Stimulated activated CD8-positive, alpha-beta memory T cell treated with anti-CD3 and anti-CD28 coated beads, Interleukin-2, amount 100 ng/mL, for 1 hour (primary cell): ENCODE data around the gene PTX4.

Experiments used
- DNase-seq, 2 donors: peaks; one replicate each; pipeline ENCODE4 v3.0.0-alpha.2; 2020; ENCODE audit warnings: low read depth in 2 of 2

PTX4 gene

DNA sequence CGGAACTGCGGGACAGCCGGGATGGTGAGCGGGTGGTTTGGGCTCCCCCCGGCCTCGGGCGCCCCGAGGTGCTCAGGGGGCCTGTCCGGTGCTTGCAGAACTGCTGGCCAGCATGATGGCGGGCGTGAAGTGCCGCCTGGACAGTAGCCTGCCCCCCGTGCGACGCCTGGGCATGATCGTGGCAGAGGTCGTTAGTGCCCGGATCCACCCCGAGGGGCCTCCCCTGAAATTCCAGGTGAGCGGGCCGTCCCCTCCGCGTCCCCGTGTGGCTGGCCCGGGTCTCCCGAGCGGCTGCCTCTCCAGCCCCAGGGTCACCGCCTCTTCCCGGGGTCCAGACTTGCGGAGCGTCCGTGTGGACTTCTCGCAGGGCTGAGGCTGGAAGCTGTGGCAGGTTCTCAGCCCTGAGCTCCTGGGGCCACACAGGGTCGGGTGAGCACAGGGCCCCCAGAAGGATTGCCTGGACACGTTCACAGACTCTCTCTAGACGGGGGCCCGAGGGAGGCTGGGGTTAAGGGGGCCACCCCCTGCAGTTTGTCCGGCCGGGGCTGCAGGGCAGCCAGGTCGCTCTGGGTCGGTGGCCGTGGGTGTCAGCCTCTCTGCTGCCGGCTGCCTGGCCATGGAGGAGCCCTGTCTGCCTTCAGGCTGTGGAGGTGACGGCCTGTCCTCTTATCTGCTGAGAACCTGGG is 11.9 kb upstream of the PTX4 start:
- no peak for DNase-seq

DNA sequence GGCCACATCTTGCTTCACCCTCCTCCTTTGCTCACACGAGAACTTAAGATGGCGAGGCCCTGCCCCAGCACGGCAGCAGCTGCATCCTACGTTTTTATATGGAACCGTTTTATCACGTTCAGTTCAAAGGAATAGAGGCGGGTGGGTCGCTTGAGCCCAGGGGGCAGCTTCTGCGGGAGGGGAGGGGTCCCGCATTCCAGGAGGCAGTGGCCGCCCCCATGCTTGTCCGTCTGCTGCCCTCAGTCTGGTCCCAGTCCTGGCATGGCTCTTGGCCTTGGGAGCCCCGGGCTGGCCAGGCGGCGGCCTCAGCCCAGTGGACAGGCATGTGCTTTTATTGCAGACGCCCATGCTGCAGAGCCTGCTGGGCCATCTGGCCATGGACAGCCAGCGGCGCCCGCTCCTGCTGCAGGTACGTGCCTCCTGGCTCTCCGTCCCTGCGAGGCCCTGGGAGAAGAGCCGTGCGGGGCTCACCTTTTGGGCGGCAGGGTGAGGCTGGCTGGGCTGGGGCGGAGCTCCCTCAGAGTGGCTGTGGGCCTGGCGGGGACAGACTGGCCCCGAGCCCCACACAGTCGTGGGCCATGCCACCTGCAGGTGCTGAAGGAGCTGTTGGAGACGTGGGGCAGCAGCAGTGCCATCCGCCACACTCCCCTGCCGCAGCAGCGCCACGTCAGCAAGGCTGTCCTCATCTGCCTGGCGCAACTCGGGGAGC is 11.2 kb upstream of the PTX4 start:
- no peak for DNase-seq

DNA sequence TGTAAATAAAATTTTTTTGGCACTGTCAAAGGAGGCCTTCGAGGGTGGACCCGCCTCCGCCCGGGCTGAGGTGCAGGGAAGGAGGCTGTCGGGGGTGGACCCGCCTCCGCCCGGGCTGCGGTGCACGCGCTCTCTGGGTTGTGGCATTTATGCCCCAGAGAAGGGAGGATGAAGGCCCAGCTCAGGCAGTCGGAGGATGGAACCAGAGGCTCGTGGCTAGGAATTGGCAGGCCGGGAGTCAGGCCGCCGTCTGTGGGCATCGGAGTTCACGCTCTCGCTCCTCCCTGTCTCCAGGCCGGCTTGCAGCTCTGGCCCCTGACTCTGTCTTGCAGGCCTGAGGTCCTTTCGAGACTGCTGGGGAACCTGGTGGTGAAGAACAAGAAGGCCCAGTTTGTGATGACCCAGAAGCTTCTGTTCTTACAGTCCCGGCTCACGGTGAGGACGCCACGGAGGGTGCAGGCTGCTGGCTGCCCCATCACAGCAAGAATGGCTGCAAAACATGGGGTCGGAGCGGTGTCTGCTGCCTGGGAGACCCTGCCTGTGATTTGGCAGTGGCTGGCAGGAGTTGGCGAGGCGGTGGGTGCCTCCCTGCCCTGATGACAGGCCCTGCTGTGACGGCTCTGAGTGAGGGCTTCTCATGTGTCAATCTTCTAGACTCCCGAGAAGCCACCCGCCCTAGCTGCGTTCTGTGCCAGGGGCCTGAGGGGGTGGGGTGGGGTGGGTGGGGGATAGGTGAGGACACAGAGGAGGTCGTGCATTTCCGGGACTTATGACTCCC is 10.3 kb upstream of the PTX4 start:
- DNase-seq = no peak

DNA sequence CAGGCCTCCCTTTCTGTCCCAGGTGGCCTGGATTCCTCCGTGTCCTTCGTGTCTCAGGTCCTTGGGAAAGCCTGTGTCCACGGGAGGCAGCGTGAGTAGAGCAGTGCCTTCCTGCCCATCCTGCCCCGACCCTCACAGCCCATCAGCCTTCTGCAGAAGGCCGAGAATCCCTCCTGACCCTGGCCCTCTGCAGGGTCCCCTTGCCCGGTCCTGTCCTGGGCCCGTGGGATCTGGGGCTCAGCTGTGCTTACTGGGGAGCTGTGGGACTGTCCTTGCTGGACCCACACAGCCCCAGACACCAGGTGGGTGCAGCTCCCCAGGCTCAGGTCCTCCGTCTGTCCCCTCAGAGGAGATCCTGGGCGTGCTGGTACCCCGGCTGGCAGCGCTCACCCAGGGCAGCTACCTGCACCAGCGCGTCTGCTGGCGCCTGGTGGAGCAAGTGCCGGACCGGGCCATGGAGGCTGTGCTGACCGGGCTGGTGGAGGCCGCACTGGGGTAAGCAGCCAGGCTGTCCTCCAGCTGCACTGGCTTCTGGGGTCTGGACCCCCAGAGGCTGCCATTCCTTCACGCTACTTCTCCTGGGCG is 8.4 kb upstream of the PTX4 start:
- no peak for DNase-seq

DNA sequence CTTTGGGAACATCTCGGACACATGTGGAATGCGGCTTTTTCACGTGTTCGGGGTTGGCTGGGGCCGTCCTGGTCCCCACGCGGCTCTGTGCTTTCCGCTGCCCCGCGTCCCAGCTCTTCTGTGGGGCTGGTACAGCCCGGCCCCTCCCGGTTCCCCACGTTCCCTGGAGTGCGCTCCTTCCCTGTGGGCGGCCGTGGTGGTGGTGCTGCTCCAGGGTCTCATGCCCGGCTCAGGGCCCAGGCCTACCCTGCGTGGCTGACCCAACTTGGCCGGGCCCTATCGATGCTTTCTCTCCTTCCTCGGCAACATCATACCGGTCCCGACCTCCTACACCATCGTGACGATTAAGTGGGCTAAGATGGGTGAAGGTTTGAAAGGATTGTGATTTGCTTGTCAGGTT is 7.7 kb upstream of the PTX4 start:
- no peak for DNase-seq

DNA sequence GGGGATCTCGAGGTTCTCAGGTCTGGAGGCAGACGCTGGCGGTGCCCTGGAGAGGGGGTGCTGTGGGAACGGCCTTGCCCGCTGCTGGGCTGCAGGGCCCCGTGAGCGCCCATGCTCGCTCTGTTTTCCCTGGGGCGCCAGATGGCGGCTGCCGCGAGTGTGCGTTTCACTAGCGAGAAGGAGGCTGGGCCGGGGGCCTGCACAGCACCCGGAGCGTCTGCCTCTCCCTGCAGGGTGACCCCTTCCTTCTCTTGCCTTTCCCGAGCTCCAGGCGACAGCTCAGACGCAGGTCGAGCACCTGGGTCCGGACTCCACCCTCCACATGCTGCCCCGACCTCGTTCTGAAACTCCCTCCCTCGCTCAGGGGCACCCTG is 7.1 kb upstream of the PTX4 start:
- no peak for DNase-seq

DNA sequence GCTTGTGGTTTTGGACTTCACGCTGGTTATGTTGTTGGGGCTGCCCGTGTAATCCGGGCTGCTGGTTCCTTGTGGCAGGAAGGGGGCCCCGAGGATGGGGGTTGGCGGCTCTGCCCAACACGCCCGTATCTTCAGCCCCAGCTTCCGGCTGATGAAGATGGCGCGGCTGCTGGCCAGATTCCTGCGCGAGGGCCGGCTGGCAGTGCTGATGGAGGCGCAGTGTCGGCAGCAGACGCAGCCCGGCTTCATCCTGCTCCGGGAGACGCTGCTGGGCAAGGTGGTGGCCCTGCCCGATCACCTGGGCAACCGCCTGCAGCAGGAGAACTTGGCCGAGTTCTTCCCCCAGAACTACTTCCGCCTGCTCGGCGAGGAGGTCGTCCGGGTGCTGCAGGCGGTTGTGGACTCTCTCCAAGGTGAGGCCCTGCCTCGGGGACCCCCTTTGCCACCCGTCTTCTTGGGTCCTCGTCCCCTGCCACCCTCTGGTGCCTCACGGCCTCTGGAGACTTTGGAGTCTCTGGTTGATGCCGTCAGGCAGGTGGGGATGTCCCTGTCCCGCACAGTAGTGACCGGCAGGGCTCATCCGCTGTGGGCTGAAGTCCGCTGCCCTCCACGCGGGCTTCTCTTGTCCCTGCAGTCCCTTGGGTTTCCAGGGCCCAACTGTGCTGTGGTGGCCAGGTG is 6.6 kb upstream of the PTX4 start:
- no peak for DNase-seq

DNA sequence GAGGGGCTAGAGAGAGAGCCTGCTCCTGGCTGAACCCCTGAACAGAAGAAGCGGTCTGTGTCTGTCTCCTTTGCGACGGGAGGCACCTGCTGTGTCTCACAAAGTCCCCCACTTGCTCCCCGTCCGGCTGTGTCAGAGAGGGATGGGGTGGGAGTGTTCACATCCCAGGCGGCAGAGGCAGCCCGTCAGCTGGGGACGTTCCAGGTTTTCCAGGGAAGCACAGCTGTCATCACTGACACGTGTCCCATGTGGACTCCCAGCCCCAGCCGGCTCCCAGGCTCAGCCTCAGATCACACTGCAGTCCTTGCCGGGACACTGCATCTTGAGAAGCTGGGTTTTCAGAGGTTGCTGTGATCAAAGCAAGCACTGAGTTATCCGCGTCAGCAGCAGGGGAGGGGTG is 6.0 kb upstream of the PTX4 start:
- no peak for DNase-seq

DNA sequence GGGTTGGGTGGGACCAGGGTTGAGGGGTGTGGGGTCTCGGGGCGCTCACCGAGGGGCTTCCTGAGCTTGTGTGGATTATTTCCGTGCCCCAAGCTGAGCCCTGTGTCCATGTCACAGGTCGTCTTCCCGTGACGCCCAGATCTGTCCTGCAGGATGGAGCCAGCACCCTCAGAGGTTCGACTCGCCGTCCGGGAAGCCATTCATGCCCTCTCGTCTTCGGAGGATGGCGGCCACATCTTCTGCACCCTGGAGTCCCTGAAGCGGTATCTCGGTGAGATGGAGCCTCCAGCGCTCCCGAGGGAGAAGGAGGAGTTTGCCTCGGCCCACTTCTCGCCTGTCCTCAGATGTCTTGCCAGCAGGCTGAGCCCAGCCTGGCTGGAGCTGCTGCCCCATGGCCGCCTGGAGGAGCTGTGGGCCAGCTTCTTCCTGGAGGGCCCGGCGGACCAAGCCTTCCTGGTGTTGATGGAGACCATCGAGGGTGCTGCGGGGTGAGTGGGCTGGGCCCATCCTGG is 5.4 kb upstream of the PTX4 start:
- no peak for DNase-seq

DNA sequence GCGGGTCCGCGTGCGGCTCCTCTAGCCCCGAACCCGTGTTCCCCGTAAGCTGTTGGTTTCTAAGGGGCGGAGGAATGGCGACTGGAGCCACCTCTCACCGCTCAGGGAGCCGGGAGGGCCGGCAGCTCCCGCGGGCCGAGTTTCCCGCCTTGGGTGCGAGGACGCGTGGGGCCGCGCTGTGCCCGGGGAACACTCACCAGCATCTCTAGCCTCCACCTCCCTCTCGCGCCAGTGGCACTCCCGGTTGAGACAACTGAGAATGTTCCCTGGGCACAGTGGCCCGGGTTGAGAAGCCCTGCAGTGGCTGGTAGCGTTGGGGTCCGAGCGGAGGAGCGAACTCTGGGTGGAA is 5.0 kb upstream of the PTX4 start:
- no peak for DNase-seq

DNA sequence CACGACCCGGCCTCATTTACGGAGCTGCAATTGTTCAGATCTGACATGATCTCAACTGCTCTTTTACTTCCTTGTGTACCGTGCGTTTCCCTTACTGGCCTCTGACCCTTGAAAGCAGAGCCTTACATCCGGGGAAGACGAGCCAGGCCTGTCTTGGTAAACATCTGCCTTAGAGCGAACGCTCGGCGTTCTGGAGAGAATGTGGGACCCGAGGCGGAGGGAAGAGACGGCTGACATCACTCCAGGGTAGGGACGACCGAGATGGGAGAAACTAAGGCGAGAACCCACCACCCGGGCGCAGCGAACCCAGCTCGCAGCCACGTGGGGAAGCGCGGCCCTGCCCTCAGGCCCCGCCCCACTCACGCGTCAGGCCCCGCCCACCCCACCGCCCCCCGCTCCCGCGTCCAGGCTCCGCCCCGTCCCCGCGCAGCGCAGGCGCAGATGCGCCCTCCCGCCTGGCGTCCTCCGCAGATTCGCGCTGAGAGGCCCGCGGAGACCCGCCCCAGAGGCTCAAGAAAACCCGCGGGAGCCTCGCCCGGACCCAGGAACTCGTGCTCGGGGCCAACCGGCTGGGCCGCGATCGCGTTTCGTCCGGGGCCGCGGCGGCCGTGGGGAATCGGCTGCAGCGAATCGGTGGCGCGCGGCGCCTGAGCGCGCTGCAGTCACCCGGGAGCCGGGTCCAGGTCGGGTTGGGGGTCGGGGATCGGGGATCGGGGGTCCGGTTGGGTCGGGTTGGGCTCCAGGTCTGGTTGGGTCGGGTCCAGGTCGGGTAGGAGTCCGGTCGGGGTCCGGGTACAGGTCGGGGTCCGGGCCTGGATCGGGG is 4.4 kb upstream of the PTX4 start, which contains the start of gene TELO2:
TSS of gene TELO2 (plus strand) at position 438 of the 823 bp plus-strand sequence. CDS start 922 bp downstream, outside the sequence.
- DNase-seq = peak; percentile 68 to 83

DNA sequence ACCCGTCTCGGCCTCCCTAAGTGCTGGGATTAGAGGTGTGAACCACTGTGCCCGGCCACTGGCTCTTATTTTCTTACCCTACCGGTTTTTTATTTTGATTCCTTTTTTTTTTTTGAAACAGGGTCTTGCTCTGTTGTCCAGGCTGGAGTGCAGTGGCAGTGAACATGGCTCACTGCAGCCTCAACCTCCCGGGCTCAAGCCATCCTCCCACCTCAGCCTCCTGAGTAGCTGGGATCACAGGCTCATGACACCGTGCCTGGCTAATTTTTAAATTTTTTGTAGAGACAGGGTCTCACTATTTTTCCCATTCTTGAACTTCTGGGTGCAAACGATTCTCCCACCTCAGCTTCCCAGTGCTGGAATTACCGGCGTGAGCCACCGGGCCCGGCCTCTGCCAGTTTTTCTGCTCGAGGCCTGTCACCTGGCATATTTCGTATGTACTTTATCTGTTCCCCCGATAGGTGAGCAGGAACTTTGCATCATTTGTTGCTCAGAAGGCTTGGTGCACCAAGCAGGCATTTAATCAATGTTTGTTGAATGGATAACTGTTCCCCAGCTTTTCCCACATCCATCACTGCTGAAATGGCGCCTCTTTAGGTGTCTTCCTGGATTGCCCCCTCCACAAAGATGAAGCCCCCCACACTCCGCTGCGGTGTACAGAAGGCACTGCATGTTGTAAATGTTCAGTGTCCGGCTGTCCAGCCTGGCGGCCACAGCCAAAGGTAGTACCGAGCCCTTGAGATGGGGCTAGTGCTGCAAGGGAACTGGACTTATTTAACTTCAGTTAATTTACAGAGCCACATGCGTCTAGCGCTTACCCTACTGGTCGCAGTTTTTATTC is 3.6 kb upstream of the PTX4 start:
- no peak for DNase-seq

DNA sequence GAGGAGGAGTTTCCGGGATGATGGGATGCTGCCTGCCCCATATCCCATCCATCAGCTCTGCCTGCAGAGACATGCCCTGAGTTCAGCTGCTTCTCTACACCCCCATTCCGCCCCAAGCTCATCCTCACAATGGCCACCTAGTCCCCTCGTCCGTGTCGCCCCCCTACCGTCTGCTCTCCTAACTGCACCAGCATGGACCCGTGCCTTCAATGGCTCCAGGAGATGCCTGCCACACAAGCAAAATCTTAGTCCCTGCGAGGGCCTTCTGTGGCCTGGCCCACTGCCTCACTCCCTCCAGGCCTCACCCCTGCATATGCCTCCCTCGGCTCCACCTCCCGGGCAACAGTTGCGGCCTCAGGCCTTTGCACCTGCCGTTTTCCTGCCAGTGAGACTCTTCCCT is 2.6 kb upstream of the PTX4 start:
- DNase-seq = no peak

DNA sequence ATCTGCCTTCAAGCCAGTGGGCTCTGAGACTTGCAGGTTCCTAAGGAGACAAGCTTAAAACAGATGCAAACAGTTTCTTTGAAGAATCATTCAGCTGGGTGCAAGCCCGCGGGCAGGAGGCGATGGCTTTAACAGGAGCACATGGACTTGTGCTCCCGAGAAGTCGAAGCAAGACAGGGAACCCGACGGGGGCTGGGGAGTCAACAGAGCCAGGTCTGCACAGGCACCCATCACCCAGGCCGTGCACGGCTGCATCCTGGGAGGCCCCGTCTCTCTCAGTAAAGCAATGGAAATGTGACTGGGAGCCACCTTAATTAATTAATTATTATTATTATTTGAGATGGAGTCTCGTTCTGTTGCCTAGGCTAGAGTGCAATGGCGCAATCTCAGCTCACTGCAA is 333 bp upstream of the PTX4 start:
- DNase-seq = no peak

DNA sequence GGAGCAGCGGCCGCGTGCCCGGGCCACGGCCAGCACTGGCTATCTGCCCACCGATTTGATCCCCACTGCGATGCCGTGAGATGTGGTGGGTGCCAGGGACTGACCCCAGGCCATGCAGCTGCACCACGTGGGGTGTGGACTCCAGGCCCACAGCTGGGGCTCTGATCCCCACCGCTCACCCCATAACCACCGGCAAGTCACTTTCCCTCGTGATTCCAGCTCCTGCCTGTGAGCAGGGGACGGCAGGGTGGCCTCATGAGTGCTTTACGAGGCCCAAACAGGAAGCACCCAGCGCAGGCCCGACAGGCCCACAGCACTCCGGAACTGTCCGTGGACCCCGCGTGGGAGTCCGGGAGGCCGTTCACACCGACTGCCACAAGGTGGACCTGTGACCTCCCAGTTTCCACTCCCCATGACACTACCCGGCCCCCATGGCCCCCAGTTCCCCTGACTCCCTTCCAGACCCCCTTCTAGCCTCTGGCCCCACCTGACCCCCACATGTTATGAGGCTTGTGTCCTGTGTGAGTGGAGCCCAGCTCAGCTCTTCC is 616 bp downstream of the PTX4 start:
- no peak for DNase-seq

DNA sequence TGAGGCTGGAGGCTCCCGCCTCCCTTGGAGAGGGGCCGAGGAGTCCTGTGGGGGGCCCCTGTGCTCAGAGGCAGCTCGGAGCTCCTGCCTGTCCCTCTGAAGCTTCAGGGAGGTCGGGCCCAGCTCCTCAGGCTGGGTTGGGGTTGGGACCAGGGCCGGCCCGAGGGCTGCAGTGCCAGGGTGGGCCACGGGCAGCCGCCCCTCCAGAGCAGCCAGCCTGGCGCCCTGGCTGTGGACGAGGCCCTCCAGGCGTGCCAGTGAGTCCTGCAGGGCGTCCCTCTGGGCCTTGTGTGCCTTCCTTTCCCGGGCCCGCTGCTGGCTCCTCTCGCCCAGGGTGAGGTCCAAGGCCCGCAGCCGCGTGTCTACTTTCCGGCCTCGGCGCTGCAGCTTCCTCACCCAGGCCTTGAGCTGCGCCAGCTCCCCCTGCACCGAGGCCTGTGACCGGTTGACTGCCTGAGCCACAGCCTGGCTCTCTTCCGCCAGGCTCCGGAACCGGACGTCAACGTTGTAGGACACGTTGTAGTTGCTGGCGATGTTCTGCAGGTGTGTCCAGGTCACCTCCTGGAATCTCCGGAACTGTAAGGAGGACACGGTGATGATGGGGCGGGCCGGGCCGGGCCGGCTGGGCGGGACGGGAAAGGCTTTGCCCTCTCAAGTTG is 1.2 kb downstream of the PTX4 start:
- DNase-seq = no peak

DNA sequence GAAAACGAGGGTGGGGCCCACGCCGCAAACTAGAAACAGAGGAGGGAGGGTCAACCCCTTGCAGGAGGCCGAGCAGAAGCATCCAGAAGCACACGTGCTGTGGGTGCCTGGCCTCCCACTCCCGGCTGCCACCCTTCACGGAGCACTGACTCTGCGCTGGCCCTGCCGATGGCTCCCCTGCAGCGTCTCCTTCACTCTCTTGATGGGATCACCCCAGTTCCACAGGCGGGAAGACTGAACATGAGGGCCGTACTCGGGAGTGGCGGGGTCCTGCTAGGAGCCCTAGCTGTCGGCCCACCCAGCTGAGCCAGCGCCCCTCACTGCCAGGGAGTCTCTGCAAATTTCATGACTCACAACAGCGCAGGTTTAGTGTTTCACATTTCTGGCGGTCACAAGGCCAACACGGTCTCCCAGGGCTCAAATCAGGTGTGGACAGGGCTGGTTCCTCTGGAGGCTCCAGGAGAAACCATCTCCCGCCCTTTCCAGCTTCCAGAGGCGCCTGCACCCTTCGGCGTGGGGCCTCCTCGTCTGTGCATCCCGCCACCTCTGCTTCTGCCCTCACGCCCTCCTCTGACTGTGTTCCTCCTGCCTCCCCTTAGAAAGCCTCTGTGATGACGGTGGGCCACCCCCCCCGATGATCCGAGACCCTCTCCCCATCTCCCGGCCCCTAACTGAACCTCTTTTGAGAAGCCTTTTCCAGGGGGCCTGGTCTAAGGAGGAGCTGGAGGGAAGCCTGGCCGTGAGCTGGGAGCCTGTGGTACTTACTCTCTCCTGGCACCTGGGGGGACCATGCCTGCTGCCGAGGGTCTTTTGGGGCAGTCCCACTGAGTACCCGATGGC is 2.0 kb downstream of the PTX4 start:
- DNase-seq = no peak

DNA sequence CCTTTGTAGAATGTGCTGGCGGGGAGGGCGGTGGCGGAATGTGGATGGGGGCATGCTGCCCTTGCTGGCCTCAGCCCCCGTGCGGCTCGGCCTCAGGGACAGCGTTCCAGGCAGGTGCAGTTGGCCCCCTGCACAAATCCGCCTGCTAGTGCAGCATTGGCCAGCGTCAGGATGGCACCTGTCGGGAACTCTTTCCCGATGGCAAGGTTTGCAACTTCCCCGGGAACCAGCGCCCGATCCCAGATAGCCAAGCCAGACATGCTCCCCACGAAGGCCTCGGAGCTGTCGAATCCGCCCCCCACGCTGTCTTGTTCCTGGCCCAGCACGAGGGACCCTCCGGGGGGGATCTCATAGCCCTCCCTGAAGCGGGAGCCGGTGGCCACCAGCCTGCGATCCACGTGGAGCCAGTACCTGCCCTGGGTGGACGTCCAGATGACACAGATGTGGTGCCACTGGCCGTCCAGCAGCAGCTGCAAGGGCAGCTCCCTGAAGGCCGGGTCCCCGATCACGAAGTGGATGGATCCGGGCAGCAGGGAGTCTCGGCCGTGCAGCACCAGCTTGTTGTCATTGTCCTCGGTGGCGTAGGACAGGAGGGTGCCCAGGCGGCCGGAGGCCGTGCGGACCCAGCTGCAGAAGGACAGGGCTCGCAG is 2.8 kb downstream of the PTX4 start:
- no peak for DNase-seq
